ENCODE data around the gene COMMD1.

Gene COMMD1

DNA sequence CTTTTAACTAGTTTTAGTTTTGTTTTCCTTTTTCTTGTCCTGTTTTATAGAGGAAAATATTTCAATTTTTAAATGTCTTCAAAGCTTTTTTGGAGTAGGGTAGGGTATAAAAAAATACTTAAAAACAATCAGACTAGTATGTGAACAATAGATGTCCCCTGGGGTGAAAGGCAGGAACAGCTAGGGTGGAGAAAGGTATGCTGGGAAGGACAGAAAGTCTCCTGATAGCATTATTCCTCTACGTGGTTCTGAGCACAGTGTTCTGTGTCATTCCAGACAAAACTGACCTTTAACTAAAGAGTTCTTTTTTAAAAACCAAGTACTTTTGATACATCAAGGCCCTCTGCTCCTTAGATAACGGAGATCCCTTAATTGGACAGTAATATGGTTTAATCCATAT lies 258.4 kb downstream of the COMMD1 start:
- TF ChIP-seq, protein P1, sequence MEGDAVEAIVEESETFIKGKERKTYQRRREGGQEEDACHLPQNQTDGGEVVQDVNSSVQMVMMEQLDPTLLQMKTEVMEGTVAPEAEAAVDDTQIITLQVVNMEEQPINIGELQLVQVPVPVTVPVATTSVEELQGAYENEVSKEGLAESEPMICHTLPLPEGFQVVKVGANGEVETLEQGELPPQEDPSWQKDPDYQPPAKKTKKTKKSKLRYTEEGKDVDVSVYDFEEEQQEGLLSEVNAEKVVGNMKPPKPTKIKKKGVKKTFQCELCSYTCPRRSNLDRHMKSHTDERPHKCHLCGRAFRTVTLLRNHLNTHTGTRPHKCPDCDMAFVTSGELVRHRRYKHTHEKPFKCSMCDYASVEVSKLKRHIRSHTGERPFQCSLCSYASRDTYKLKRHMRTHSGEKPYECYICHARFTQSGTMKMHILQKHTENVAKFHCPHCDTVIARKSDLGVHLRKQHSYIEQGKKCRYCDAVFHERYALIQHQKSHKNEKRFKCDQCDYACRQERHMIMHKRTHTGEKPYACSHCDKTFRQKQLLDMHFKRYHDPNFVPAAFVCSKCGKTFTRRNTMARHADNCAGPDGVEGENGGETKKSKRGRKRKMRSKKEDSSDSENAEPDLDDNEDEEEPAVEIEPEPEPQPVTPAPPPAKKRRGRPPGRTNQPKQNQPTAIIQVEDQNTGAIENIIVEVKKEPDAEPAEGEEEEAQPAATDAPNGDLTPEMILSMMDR (IDR thresholded peaks at IDR 0.05; ENCODE audit: borderline replicate concordance, insufficient read depth, low read depth, low read length), result no peak
- no peak overlapping the region for H3K4me3 ChIP-seq (ENCODE audit: low read depth, low read length)

DNA sequence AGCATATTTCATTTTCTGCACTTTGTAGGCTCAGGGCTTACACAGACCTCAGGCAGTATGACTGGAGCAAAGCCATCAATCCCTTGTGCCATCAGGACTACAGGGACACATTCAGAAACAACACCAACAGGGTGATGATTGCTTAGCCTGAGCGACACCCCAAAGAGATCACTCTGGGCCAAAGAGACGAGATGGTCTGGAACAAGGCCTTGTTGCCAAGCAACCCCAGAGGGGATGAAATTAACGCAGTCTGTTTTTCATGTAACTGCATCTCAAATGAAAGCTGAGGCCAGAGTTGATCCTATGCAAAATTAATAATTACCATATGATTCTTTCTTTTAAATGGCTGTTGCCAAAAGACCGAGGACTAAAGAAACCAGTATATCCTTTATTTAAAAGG lies 270.3 kb downstream of the COMMD1 start:
- no peak overlapping the region for H3K4me3 ChIP-seq (ENCODE audit: low read depth, low read length)
- TF ChIP-seq, protein P1 (IDR thresholded peaks at IDR 0.05; ENCODE audit: borderline replicate concordance, insufficient read depth, low read depth, low read length), result no peak

DNA sequence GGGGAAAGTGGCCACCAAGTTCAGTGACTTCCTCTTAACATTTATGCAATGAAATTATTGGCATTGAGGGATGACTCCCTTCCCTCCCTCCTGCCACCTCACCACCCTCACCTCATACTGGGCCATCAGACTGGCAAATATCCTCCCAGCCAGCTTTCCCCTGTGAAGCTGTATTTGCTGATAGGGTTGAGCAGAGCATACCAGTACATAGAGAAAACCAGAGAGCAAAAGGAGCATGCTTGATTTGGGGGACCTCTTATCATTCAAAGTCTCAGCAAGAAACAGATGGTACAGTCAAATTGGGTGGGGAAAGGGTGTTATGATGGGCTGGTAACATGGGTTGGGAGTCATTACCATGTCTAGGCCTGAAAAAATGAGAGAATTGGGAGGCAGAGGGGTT lies 271.3 kb downstream of the COMMD1 start:
- TF ChIP-seq, protein P1 (IDR thresholded peaks at IDR 0.05; ENCODE audit: borderline replicate concordance, insufficient read depth, low read depth, low read length), result no peak
- H3K4me3 ChIP-seq (ENCODE audit: low read depth, low read length), result no peak overlapping the region

DNA sequence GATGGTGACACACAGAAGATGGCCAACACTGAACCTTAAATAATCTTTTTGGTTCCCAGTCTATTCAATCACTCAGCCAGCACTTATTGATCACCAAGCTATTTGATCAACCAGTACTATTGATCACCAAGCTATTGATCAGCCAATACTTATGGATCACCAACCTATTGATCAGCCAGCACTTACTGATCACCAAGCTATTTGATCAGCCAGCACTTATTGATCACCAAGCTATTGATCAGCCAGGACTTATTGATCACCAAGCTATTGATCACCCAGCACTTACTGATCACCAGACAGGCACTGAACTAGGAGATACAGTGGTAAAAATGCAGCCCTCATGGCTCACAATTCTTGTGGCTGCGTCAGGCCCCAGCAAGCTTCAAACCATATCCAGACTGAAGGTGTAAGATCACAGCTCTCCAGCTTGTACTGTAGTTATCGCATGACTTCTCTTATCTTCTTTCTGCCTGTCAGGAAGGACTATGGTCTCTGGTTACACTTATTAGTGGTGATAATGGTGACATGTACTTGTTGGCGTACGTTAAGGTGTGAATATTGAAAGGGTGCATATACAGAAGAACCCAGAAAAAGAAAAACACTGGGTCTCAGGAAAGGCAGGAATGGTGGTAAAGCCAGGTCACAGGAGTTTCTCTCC lies 272.0 kb downstream of the COMMD1 start:
- TF ChIP-seq, protein P1 (IDR thresholded peaks at IDR 0.05; ENCODE audit: borderline replicate concordance, insufficient read depth, low read depth, low read length), result no peak
- H3K4me3 ChIP-seq (ENCODE audit: low read depth, low read length), result no peak overlapping the region

DNA sequence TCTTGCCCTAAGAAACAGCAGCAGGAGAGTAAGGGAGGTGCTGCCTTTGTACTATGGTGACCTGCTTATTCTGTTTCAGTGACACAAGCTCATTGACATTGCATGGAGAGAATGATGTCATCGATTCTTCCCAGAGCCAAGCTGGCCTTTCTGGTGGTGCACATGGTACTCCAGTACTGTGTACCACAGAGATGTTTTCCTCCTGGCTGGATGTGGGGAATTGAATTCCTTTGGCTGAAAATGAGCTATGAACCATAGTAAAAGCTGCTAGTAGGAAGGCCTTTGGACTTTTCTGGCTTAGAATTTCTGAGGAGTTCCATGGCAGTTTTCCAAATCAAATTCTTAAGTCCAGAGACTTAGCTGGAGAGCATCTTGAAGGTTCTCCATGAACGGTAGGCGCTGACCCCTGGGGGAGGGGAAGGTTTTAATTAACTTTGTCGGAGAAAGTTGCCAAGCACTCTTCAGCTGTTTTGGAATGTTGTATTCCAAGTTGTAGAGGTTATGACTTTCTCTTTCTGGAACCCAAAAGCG lies 273.3 kb downstream of the COMMD1 start:
- no peak overlapping the region for H3K4me3 ChIP-seq (ENCODE audit: low read depth, low read length)
- TF ChIP-seq, protein P1 (IDR thresholded peaks at IDR 0.05; ENCODE audit: borderline replicate concordance, insufficient read depth, low read depth, low read length), result no peak

DNA sequence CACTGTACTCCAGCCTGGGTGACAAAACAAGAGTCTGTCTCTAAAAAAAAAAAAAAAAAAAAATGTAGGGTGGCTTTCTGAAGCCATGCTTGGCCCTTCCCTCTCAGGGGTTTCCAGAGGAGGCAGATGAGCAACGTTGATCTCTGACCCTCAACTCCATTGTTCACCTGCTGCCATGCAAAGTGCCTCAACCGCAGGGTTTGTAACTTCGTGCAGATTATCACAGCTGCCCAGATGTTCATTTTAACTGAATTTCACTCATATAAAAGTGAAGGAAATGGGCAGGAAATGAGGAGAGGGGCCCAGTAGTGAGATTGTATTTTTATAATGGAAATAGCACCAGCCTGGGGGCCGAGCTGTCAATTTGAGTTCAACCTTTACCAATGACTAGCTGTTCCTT lies 275.5 kb downstream of the COMMD1 start:
- H3K4me3 ChIP-seq (ENCODE audit: low read depth, low read length), result no peak overlapping the region
- TF ChIP-seq, protein P1 (IDR thresholded peaks at IDR 0.05; ENCODE audit: borderline replicate concordance, insufficient read depth, low read depth, low read length), result no peak

DNA sequence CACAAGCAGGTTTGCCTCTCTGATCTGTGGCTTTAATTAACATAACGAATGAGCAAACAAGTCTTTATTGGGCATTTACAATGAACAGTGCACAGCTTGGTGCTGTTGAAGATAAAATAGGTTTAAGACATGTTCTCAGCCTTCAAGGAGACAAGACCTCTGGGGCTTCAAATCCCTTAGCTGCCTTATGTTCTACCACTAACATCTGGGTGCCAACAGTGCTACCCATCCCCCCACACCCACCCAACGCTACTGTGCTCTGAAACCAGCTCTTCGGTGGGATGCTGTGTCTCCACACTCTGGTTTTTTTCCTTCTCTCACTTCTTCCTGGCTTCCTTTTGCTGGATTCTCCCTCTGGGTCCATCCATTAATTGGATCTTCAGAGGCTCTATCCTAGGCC lies 276.4 kb downstream of the COMMD1 start:
- H3K4me3 ChIP-seq (ENCODE audit: low read depth, low read length), result no peak overlapping the region
- TF ChIP-seq, protein P1 (IDR thresholded peaks at IDR 0.05; ENCODE audit: borderline replicate concordance, insufficient read depth, low read depth, low read length), result no peak

Measured in GM12875 (cell line).